WTC11 (cell line): Measurements from ENCODE around the gene PCDHGA4. TPM values are rescaled to one million over a fixed set of nuclear protein-coding genes. Genes with fewer than 3 reads are reported as not detected.

ENCODE experiments used
- ATAC-seq: fragments of 200-7000 bp; cut with Tn5 transposase; 2 replicates; pipeline ENCODE4 v1.10.0; 2021; ENCODE audit warnings: mild to moderate bottlenecking, moderate library complexity
- CTCF ChIA-PET: fragments of 300-600 bp; sonication (Branson Sonifier 250); formaldehyde crosslinking; loops from one replicate; lab custom pipeline; 2021; ENCODE audit warnings: antibody characterized with exemption; lab: Charles Lee
- POLR2A ChIA-PET: fragments of 350-600 bp; sonication (Branson Sonifier 250); formaldehyde crosslinking; loops from one replicate; lab custom pipeline; 2021; ENCODE audit warnings: antibody characterized with exemption; lab: Charles Lee
- DNase-seq: peaks from one replicate; pipeline ENCODE4 v3.0.0; 2021; ENCODE audit warnings: low spot score
- H3K27ac Mint-ChIP-seq: 2 replicates; pipeline ENCODE4 v1.8.0; 2021; ENCODE audit warnings: mixed read lengths
- H3K27me3 Mint-ChIP-seq: 2 replicates; pipeline ENCODE4 v1.8.0; 2021; ENCODE audit warnings: low read depth, mild to moderate bottlenecking, moderate library complexity, mixed read lengths
- H3K36me3 Mint-ChIP-seq: 2 replicates; pipeline ENCODE4 v1.8.0; 2021; ENCODE audit warnings: mixed read lengths
- H3K4me1 Mint-ChIP-seq: 2 replicates; pipeline ENCODE4 v1.8.0; 2022; ENCODE audit warnings: mixed read lengths
- H3K4me3 Mint-ChIP-seq: 2 replicates; pipeline ENCODE4 v1.8.0; 2021; ENCODE audit warnings: mild to moderate bottlenecking, moderate library complexity, mixed read lengths
- H3K9me3 Mint-ChIP-seq: 2 replicates; pipeline ENCODE4 v1.8.0; 2021; ENCODE audit warnings: mixed read lengths
- ETV6 ChIP-seq: sonication (generic); formaldehyde crosslinking; IDR thresholded peaks from 2 replicates; pipeline ENCODE4 v1.8.1; 2022; ENCODE audit warnings: mild to moderate bottlenecking, missing genetic modification reagents
- FOXP1 ChIP-seq: sonication (generic); formaldehyde crosslinking; IDR thresholded peaks from 2 replicates; pipeline ENCODE4 v1.8.0; 2022; ENCODE audit warnings: missing genetic modification reagents, mild to moderate bottlenecking, moderate library complexity, borderline replicate concordance
- NFATC4 ChIP-seq: fragments of 250-450 bp; sonication (Bioruptor Pico); IDR thresholded peaks from 2 replicates; pipeline ENCODE4 v1.9.0; 2021; ENCODE audit warnings: mild to moderate bottlenecking
- SMAD3 ChIP-seq: sonication (generic); formaldehyde crosslinking; IDR thresholded peaks from 2 replicates; pipeline ENCODE4 v1.8.0; 2022; ENCODE audit warnings: missing genetic modification reagents, mild to moderate bottlenecking, borderline replicate concordance
- TEAD1 ChIP-seq: sonication (generic); formaldehyde crosslinking; IDR thresholded peaks from 2 replicates; pipeline ENCODE4 v1.8.0; 2022; ENCODE audit warnings: mild to moderate bottlenecking, missing genetic modification reagents
- ZNF232 ChIP-seq: sonication (generic); formaldehyde crosslinking; IDR thresholded peaks from 2 replicates; pipeline ENCODE4 v1.8.0; 2022; ENCODE audit warnings: mild to moderate bottlenecking, missing genetic modification reagents
- ZNF263 ChIP-seq: sonication (generic); formaldehyde crosslinking; IDR thresholded peaks from 2 replicates; pipeline ENCODE4 v1.8.1; 2022; ENCODE audit warnings: low read depth, mild to moderate bottlenecking, moderate library complexity, missing genetic modification reagents
- ZNF416 ChIP-seq: fragments of 250-450 bp; sonication (Bioruptor Pico); IDR thresholded peaks from 2 replicates; pipeline ENCODE4 v1.9.0; 2021; ENCODE audit warnings: mild to moderate bottlenecking, inconsistent platforms
- total RNA-seq: library from RNA; stranded (reverse); gene quantifications from 3 replicates; pipeline ENCODE4 v1.2.3, GENCODE V29; 2021
- TF ChIP-seq, protein P1 (sequence below): fragments of 250-450 bp; sonication (Bioruptor Pico); IDR thresholded peaks from 2 replicates; pipeline ENCODE4 v2.1.2; 2022; ENCODE audit warnings: mild to moderate bottlenecking, moderate library complexity
- TF ChIP-seq, protein P2 (sequence below): sonication (generic); formaldehyde crosslinking; IDR thresholded peaks from 2 replicates; pipeline ENCODE4 v1.8.0; 2022; ENCODE audit warnings: mild to moderate bottlenecking, missing genetic modification reagents
- TF ChIP-seq, protein P3 (sequence below): sonication (generic); formaldehyde crosslinking; conservative IDR thresholded peaks from 2 replicates; pipeline ENCODE4 v1.8.1; 2023; ENCODE audit warnings: mild to moderate bottlenecking, low read depth, missing genetic modification reagents, moderate library complexity
- TF ChIP-seq, protein P4 (sequence below): sonication (generic); formaldehyde crosslinking; IDR thresholded peaks from 2 replicates; pipeline ENCODE4 v1.8.0; 2022; ENCODE audit warnings: mild to moderate bottlenecking, missing genetic modification reagents
- TF ChIP-seq, protein P5 (sequence below): sonication (generic); formaldehyde crosslinking; IDR thresholded peaks from 2 replicates; pipeline ENCODE4 v1.8.1; 2023; ENCODE audit warnings: mild to moderate bottlenecking, moderate library complexity, missing genetic modification reagents
- TF ChIP-seq, protein P6 (sequence below): sonication (generic); formaldehyde crosslinking; IDR thresholded peaks from 2 replicates; pipeline ENCODE4 v1.8.1; 2023; ENCODE audit warnings: mild to moderate bottlenecking, missing genetic modification reagents
- TF ChIP-seq, protein P7 (sequence below): sonication (generic); formaldehyde crosslinking; IDR thresholded peaks from 2 replicates; pipeline ENCODE4 v1.8.0; 2022; ENCODE audit warnings: mild to moderate bottlenecking, missing genetic modification reagents
- TF ChIP-seq, protein P8 (sequence below): sonication (generic); formaldehyde crosslinking; IDR thresholded peaks from 2 replicates; pipeline ENCODE4 v1.8.1; 2022; ENCODE audit warnings: mild to moderate bottlenecking, moderate library complexity, missing genetic modification reagents
- TF ChIP-seq, protein P9 (sequence below): sonication (generic); formaldehyde crosslinking; conservative IDR thresholded peaks from 2 replicates; pipeline ENCODE4 v1.8.1; 2022; ENCODE audit warnings: mild to moderate bottlenecking, missing genetic modification reagents

PCDHGA4 gene
- total RNA-seq, 1 experiment from 2014 or later: 3.5 TPM

DNA sequence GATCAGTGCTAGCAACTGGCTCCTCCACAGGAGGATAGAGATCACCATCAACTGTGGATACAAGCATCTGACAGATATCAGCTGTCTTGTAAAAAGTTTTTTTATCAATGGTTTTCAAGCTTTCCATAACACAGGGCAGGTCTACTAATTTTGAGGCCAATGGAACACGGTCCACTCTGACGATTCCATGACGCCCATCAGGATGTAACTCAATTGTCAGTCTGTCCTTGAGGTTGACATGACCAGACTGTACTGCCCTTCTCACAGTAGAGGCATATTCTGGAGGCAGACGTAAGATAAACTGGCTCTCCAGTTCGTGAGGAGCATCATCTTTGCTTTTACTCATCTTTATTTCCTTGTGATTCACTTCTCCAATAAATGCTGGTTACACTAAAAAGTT, 35.1 kb upstream of the PCDHGA4 start:
- CTCF ChIA-PET: interaction anchor here (0.5 to 4.9 kb wide), 40 partner anchors 8 to 244 kb away, joined by 3 to 46 read pairs (median 6); partner anchors contain the start of genes PCDHB10, PCDHB11, PCDHB12 and PCDHB14
- peak overlapping the region; percentile 99 for H3K27ac Mint-ChIP-seq

DNA sequence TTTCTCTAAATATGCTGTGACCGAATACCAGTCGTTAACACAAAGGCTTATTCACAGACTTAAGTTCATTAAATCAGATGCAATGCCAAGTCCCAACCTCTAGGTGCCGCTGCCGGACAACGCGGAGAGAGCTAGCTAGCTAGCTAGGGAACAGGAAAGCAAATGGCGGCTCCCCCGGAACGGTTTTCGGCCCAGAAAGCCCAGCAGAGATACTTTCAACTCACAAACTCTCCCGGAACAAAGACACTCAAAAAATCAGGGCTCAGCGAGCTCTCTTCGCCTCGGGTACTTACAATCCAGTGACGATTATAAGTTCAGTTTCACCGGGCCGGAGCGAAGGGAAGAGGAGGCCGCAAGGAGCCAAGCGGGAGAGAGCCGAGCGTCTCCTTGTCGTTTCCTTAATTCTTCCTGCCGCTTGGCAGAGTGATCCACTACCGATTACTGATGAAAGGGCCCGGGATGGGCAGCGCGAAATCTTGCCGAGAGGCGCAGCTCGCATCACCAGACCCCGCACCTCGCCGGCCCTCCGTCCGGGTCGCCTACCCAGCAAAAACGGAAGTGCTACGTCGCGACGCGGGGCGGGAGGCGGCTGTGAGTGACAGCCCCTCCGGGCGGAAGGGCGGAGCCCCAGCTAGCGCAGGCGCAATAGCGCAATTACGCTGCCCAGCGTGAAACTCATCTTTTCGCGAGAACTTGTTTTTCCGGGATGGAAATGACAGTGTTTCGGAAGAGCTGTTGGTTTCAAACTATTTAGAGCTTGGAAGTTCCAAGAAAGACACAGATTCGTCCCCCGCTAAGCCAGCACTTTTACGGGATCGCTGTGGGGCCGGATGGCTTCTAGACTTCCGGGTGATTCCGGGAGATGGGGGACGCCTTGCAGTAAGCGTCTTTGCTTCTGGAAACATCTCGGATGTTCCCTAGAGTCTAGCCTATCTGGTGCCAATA, 34.3 kb upstream of the PCDHGA4 start, which contains the start of gene TAF7:
Gene TAF7, minus strand, starts transcription at position 560 of the 945 bp plus-strand sequence. CDS start 740 bp downstream, outside the sequence.
- H3K27ac Mint-ChIP-seq: peak within 1 kb of the TSS; percentile 99
- DNase-seq (peak; percentile 95), ATAC-seq (peak; percentile 94)
- POLR2A ChIA-PET: interaction anchor here (0.6 to 1.6 kb wide), 9 partner anchors 10 to 237 kb away, joined by 3 to 8 read pairs (median 4); partner anchors contain the start of genes PCDHB15, PCDHB2, PCDHGA1 and PCDHGA2
- H3K4me3 Mint-ChIP-seq: peak within 1 kb of the TSS; percentile 99
- peaks cover 24% of the 10 kb centered on the region for H3K27me3 Mint-ChIP-seq
- peaks cover 24% of the 10 kb centered on the region for H3K4me1 Mint-ChIP-seq
- peaks cover 33% of the 10 kb centered on the region for H3K9me3 Mint-ChIP-seq
- CTCF ChIA-PET: interaction anchor here (0.5 to 4.9 kb wide), 43 partner anchors 9 to 316 kb away, joined by 3 to 46 read pairs (median 5); partner anchors contain the start of genes HDAC3, PCDHB10, PCDHB11 and PCDHB12
- H3K36me3 Mint-ChIP-seq: peaks cover 46% of the 10 kb centered on the region
- no peak for TF ChIP-seq ZNF263 (CRISPR knock-in tag)
- TF ChIP-seq, protein P1, sequence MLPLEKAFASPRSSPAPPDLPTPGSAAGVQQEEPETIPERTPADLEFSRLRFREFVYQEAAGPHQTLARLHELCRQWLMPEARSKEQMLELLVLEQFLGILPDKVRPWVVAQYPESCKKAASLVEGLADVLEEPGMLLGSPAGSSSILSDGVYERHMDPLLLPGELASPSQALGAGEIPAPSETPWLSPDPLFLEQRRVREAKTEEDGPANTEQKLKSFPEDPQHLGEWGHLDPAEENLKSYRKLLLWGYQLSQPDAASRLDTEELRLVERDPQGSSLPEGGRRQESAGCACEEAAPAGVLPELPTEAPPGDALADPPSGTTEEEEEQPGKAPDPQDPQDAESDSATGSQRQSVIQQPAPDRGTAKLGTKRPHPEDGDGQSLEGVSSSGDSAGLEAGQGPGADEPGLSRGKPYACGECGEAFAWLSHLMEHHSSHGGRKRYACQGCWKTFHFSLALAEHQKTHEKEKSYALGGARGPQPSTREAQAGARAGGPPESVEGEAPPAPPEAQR (CRISPR knock-in tag): no peak
- TF ChIP-seq, protein P2, sequence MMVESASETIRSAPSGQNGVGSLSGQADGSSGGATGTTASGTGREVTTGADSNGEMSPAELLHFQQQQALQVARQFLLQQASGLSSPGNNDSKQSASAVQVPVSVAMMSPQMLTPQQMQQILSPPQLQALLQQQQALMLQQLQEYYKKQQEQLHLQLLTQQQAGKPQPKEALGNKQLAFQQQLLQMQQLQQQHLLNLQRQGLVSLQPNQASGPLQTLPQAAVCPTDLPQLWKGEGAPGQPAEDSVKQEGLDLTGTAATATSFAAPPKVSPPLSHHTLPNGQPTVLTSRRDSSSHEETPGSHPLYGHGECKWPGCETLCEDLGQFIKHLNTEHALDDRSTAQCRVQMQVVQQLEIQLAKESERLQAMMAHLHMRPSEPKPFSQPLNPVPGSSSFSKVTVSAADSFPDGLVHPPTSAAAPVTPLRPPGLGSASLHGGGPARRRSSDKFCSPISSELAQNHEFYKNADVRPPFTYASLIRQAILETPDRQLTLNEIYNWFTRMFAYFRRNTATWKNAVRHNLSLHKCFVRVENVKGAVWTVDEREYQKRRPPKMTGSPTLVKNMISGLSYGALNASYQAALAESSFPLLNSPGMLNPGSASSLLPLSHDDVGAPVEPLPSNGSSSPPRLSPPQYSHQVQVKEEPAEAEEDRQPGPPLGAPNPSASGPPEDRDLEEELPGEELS: peak; percentile 64; the same call in 1 of the 2 replicates
- TF ChIP-seq, protein P3, sequence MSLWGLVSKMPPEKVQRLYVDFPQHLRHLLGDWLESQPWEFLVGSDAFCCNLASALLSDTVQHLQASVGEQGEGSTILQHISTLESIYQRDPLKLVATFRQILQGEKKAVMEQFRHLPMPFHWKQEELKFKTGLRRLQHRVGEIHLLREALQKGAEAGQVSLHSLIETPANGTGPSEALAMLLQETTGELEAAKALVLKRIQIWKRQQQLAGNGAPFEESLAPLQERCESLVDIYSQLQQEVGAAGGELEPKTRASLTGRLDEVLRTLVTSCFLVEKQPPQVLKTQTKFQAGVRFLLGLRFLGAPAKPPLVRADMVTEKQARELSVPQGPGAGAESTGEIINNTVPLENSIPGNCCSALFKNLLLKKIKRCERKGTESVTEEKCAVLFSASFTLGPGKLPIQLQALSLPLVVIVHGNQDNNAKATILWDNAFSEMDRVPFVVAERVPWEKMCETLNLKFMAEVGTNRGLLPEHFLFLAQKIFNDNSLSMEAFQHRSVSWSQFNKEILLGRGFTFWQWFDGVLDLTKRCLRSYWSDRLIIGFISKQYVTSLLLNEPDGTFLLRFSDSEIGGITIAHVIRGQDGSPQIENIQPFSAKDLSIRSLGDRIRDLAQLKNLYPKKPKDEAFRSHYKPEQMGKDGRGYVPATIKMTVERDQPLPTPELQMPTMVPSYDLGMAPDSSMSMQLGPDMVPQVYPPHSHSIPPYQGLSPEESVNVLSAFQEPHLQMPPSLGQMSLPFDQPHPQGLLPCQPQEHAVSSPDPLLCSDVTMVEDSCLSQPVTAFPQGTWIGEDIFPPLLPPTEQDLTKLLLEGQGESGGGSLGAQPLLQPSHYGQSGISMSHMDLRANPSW (CRISPR knock-in tag): no peak
- peak; percentile 64; the same call in 1 of the 2 replicates for TF ChIP-seq ETV6 (CRISPR knock-in tag)
- TF ChIP-seq SMAD3: peak; percentile 40; the same call in 1 of the 2 replicates
- TF ChIP-seq, protein P4, sequence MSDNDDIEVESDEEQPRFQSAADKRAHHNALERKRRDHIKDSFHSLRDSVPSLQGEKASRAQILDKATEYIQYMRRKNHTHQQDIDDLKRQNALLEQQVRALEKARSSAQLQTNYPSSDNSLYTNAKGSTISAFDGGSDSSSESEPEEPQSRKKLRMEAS (CRISPR knock-in tag): peak; percentile 78
- TF ChIP-seq, protein P5, sequence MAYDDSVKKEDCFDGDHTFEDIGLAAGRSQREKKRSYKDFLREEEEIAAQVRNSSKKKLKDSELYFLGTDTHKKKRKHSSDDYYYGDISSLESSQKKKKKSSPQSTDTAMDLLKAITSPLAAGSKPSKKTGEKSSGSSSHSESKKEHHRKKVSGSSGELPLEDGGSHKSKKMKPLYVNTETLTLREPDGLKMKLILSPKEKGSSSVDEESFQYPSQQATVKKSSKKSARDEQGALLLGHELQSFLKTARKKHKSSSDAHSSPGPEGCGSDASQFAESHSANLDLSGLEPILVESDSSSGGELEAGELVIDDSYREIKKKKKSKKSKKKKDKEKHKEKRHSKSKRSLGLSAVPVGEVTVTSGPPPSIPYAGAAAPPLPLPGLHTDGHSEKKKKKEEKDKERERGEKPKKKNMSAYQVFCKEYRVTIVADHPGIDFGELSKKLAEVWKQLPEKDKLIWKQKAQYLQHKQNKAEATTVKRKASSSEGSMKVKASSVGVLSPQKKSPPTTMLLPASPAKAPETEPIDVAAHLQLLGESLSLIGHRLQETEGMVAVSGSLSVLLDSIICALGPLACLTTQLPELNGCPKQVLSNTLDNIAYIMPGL (CRISPR knock-in tag): peak; percentile 90; the same call in 1 of the 2 replicates
- TF ChIP-seq, protein P6, sequence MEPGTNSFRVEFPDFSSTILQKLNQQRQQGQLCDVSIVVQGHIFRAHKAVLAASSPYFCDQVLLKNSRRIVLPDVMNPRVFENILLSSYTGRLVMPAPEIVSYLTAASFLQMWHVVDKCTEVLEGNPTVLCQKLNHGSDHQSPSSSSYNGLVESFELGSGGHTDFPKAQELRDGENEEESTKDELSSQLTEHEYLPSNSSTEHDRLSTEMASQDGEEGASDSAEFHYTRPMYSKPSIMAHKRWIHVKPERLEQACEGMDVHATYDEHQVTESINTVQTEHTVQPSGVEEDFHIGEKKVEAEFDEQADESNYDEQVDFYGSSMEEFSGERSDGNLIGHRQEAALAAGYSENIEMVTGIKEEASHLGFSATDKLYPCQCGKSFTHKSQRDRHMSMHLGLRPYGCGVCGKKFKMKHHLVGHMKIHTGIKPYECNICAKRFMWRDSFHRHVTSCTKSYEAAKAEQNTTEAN (CRISPR knock-in tag): peak; percentile 79; the same call in 1 of the 2 replicates
- no peak for TF ChIP-seq NFATC4 (CRISPR knock-in tag)
- 0 out of 2 replicates have a peak, but pooled peaks have one; percentile 77 for TF ChIP-seq ZNF232
- TF ChIP-seq, protein P7, sequence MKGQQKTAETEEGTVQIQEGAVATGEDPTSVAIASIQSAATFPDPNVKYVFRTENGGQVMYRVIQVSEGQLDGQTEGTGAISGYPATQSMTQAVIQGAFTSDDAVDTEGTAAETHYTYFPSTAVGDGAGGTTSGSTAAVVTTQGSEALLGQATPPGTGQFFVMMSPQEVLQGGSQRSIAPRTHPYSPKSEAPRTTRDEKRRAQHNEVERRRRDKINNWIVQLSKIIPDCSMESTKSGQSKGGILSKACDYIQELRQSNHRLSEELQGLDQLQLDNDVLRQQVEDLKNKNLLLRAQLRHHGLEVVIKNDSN: peak; percentile 48
- peak; percentile 90 for TF ChIP-seq FOXP1 (CRISPR knock-in tag)

More for the DNA sequence above, 35.1 kb upstream of the PCDHGA4 start:
- H3K27me3 Mint-ChIP-seq: peaks cover 24% of the 10 kb centered on the region
- H3K4me1 Mint-ChIP-seq: peaks cover 24% of the 10 kb centered on the region
- H3K36me3 Mint-ChIP-seq: peaks cover 48% of the 10 kb centered on the region
- POLR2A ChIA-PET: interaction anchor here (0.8 to 1.6 kb wide), 4 partner anchors 11 to 238 kb away, joined by 3 to 5 read pairs (median 4); partner anchors contain the start of genes PCDHB15 and PCDHGA1
- H3K4me3 Mint-ChIP-seq: peak overlapping the region; percentile 99
- DNase-seq: no peak
- H3K9me3 Mint-ChIP-seq: peaks cover 33% of the 10 kb centered on the region
- ATAC-seq: no peak
- TF ChIP-seq, protein P8, sequence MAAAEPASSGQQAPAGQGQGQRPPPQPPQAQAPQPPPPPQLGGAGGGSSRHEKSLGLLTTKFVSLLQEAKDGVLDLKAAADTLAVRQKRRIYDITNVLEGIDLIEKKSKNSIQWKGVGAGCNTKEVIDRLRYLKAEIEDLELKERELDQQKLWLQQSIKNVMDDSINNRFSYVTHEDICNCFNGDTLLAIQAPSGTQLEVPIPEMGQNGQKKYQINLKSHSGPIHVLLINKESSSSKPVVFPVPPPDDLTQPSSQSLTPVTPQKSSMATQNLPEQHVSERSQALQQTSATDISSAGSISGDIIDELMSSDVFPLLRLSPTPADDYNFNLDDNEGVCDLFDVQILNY: no peak
- TF ChIP-seq TEAD1 (CRISPR knock-in tag): no peak
- TF ChIP-seq, protein P9, sequence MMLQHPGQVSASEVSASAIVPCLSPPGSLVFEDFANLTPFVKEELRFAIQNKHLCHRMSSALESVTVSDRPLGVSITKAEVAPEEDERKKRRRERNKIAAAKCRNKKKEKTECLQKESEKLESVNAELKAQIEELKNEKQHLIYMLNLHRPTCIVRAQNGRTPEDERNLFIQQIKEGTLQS (CRISPR knock-in tag): no peak
- TF ChIP-seq ZNF416: no peak
- TF ChIP-seq, protein P6 (CRISPR knock-in tag): no peak
- TF ChIP-seq, all 79 proteins: peak for 0
